HepG2 (cell line): ENCODE data around the gene COX14. TPM values are rescaled to one million over a fixed set of nuclear protein-coding genes. Genes with fewer than 3 reads are reported as not detected.

Experiments
- CBX2 ChIP-seq, 2 experiments: fragments of 200-600 bp in 1 of 2; sonication (generic); formaldehyde crosslinking in 1 of 2; IDR thresholded peaks; 2 replicates each; pipeline versions ENCODE4 v1.7.0 to v1.8.1; 2018 to 2022; ENCODE audit warnings: low read depth in 2 of 2, low read length in 1 of 2, mild to moderate bottlenecking in 1 of 2, missing genetic modification reagents in 1 of 2
- FOXO4 ChIP-seq: sonication (generic); formaldehyde crosslinking; conservative IDR thresholded peaks from 2 replicates; pipeline ENCODE4 v1.8.1; 2023; ENCODE audit warnings: missing genetic modification reagents
- HBP1 ChIP-seq: IDR thresholded peaks from 2 replicates; pipeline ENCODE4 v1.6.1; 2016; ENCODE audit warnings: low read depth, control low read depth
- IKZF4 ChIP-seq: sonication (generic); formaldehyde crosslinking; IDR thresholded peaks from 2 replicates; pipeline ENCODE4 v1.5.1; 2020; ENCODE audit warnings: borderline replicate concordance, mild to moderate bottlenecking, low read depth, missing genetic modification reagents; ENCODE audit errors: not compliant biosample characterization
- JUNB ChIP-seq: sonication (generic); formaldehyde crosslinking; IDR thresholded peaks from 2 replicates; pipeline ENCODE4 v1.8.0; 2022; ENCODE audit warnings: missing genetic modification reagents, mild to moderate bottlenecking, borderline replicate concordance
- KDM6A ChIP-seq: IDR thresholded peaks from 2 replicates; pipeline ENCODE4 v1.6.1; 2016; ENCODE audit warnings: low read depth
- NFE2L1 ChIP-seq: sonication (generic); formaldehyde crosslinking; IDR thresholded peaks from 2 replicates; pipeline ENCODE4 v1.4.0; 2020; ENCODE audit warnings: missing genetic modification reagents, mild to moderate bottlenecking, borderline replicate concordance
- NR1H2 ChIP-seq: sonication (generic); formaldehyde crosslinking; IDR thresholded peaks from 2 replicates; pipeline ENCODE4 v1.8.1; 2022; ENCODE audit warnings: low read depth, missing genetic modification reagents, borderline replicate concordance
- NR2C2 ChIP-seq: sonication (generic); formaldehyde crosslinking; IDR thresholded peaks from 2 replicates; pipeline ENCODE4 v1.4.0; 2020; ENCODE audit warnings: missing genetic modification reagents, mild to moderate bottlenecking, moderate library complexity, borderline replicate concordance
- TCF7 ChIP-seq: sonication (generic); IDR thresholded peaks from 2 replicates; pipeline ENCODE4 v1.6.1; 2016; ENCODE audit warnings: antibody characterized with exemption, low read depth
- TFDP1 ChIP-seq: IDR thresholded peaks from 2 replicates; pipeline ENCODE4 v1.6.1; 2016; ENCODE audit warnings: missing compliant biosample characterization, missing genetic modification reagents, borderline replicate concordance
- TGIF2 ChIP-seq: IDR thresholded peaks from 2 replicates; pipeline ENCODE4 v1.6.1; 2016; ENCODE audit warnings: control low read depth, missing compliant biosample characterization
- U2AF2 ChIP-seq: fragments of 200-400 bp; formaldehyde crosslinking; IDR thresholded peaks from 2 replicates; pipeline ENCODE4 v1.6.1; 2017; ENCODE audit warnings: low read depth, mild to moderate bottlenecking, low read length
- ZBTB21 ChIP-seq: sonication (generic); formaldehyde crosslinking; IDR thresholded peaks from 2 replicates; pipeline ENCODE4 v1.4.0; 2020; ENCODE audit warnings: missing genetic modification reagents
- ZBTB39 ChIP-seq: sonication (generic); formaldehyde crosslinking; IDR thresholded peaks from 2 replicates; pipeline ENCODE4 v1.5.0; 2020; ENCODE audit warnings: missing genetic modification reagents
- ZBTB49 ChIP-seq: sonication (generic); formaldehyde crosslinking; IDR thresholded peaks from 2 replicates; pipeline ENCODE4 v1.4.0; 2020; ENCODE audit warnings: missing genetic modification reagents, borderline replicate concordance
- ZFP62 ChIP-seq: sonication (generic); formaldehyde crosslinking; IDR thresholded peaks from 2 replicates; pipeline ENCODE4 v1.4.0; 2020; ENCODE audit warnings: missing genetic modification reagents
- ZNF124 ChIP-seq: sonication (generic); formaldehyde crosslinking; IDR thresholded peaks from 2 replicates; pipeline ENCODE4 v1.4.0; 2020; ENCODE audit warnings: missing genetic modification reagents
- ZNF546 ChIP-seq: sonication (generic); formaldehyde crosslinking; conservative IDR thresholded peaks from 2 replicates; pipeline ENCODE4 v1.8.1; 2023; ENCODE audit warnings: mild to moderate bottlenecking, missing genetic modification reagents
- ZNF773 ChIP-seq: sonication (generic); formaldehyde crosslinking; IDR thresholded peaks from 2 replicates; pipeline ENCODE4 v1.4.0; 2020; ENCODE audit warnings: missing genetic modification reagents, borderline replicate concordance
- ZNF776 ChIP-seq: sonication (generic); formaldehyde crosslinking; IDR thresholded peaks from 2 replicates; pipeline ENCODE4 v1.4.0; 2020; ENCODE audit warnings: mild to moderate bottlenecking, missing genetic modification reagents
- ZNF879 ChIP-seq: sonication (generic); formaldehyde crosslinking; IDR thresholded peaks from 2 replicates; pipeline ENCODE4 v1.8.1; 2023; ENCODE audit warnings: missing genetic modification reagents
- ZSCAN22 ChIP-seq: sonication (generic); formaldehyde crosslinking; IDR thresholded peaks from 2 replicates; pipeline ENCODE4 v1.4.0; 2020; ENCODE audit warnings: mild to moderate bottlenecking, missing genetic modification reagents
- polyA plus RNA-seq, 8 experiments: library from polyadenylated mRNA; depleted of rRNA in 3 of 8; stranded (reverse) in 7 of 8; unstranded in 1 of 8; fragments of >200 nt; fragmentation: Illumina TruSeq in 4 of 8; extraction: Trizol in 4 of 8; gene quantifications; 2 replicates each; pipeline versions ENCODE4 v1.2.1 to v1.2.3, GENCODE V29; 2011 to 2016; ENCODE audit warnings: low read depth in 4 of 8, missing spikeins in 1 of 8, mixed read lengths in 1 of 8; ENCODE audit not compliant: insufficient read depth in 1 of 8
- total RNA-seq, 5 experiments: library from RNA; depleted of rRNA; stranded (reverse); fragments of >200 nt; fragmentation: Illumina TruSeq; extraction: Trizol; gene quantifications; 2 replicates each; pipeline ENCODE4 v1.2.3, GENCODE V29; 2016; ENCODE audit warnings: low read depth in 1 of 5

The COX14 gene
- total and polyA plus RNA-seq, 2 of the 13 experiments (the other 11 are each of a cell fraction or from before 2014, with no cell fraction given), result 53.0 to 71.6 TPM

GRCh38 chr12:50082644-50083043, 29.4 kb upstream of the COX14 start (continued):
- TF ChIP-seq ZBTB39 (no peak), ZFP62 (CRISPR knock-in tag) (no peak), ZBTB21 (no peak), NR1H2 (CRISPR knock-in tag) (no peak), CBX2 (IDR thresholded peaks at IDR 0.05; ENCODE audit: low read depth, low read length) (no peak), CBX2 (CRISPR knock-in tag; IDR thresholded peaks at IDR 0.05; ENCODE audit: low read depth) (no peak), TGIF2 (CRISPR knock-in tag) (no peak), TCF7 (no peak), U2AF2 (no peak), ZNF546 (CRISPR knock-in tag) (no peak), ZBTB49 (CRISPR knock-in tag) (no peak), TFDP1 (CRISPR knock-in tag) (peak; percentile 61; the same call in 1 of the 2 replicates), IKZF4 (CRISPR knock-in tag) (no peak), NFE2L1 (CRISPR knock-in tag) (no peak), ZNF124 (CRISPR knock-in tag) (no peak), HBP1 (CRISPR knock-in tag) (no peak), ZNF773 (CRISPR knock-in tag) (no peak), NR2C2 (CRISPR knock-in tag) (peak; percentile 44; the same call in 1 of the 2 replicates), FOXO4 (CRISPR knock-in tag) (no peak), JUNB (CRISPR knock-in tag) (no peak; the same call in 1 of the 2 replicates), ZNF776 (CRISPR knock-in tag) (no peak), KDM6A (CRISPR knock-in tag) (peak; percentile 63; the same call in 1 of the 2 replicates), ZNF879 (CRISPR knock-in tag) (no peak), ZSCAN22 (no peak)
